HTERT RPE-1 (cell line): ENCODE results near the gene POLD2.

ENCODE experiments used
- in situ Hi-C: fragments of 300-500 bp; cut with MboI; formaldehyde crosslinking; loops from 4 replicates; pipeline ENCODE4 v1.14.3; 2020; ENCODE audit warnings: low sequenced_read_pairs

POLD2 gene

GRCh38 chr7:44114586-44115310 is 8.6 kb downstream of the POLD2 start:
- in situ Hi-C loops: no loop called here

- in situ Hi-C loops: no loop called here
Observed at GRCh38 chr7:44113764-44114354, 9.5 kb downstream of the POLD2 start.

DNA sequence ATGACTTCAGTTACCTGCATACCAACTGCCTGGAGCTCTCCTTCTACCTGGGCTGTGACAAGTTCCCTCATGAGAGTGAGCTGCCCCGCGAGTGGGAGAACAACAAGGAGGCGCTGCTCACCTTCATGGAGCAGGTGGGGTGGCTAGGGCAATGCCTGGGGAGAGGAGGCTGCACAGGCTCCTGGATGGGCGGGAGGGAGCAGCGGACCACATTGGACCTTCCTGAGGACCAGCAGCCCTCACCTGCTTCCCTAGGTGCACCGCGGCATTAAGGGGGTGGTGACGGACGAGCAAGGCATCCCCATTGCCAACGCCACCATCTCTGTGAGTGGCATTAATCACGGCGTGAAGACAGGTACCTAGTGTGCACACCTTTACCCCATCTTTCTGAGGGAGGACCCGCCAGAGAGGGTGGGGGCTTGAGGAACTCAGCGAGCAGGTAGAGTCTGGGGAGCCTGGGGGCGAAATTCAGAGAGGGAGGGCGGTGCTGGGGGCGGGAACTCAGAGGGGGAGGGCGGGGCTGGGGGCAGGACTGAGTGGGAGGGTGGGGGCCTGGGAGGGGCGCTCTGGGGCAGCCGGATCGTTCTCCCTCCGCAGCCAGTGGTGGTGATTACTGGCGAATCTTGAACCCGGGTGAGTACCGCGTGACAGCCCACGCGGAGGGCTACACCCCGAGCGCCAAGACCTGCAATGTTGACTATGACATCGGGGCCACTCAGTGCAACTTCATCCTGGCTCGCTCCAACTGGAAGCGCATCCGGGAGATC is 10.2 kb downstream of the POLD2 start:
- in situ Hi-C loops: no loop called here

DNA sequence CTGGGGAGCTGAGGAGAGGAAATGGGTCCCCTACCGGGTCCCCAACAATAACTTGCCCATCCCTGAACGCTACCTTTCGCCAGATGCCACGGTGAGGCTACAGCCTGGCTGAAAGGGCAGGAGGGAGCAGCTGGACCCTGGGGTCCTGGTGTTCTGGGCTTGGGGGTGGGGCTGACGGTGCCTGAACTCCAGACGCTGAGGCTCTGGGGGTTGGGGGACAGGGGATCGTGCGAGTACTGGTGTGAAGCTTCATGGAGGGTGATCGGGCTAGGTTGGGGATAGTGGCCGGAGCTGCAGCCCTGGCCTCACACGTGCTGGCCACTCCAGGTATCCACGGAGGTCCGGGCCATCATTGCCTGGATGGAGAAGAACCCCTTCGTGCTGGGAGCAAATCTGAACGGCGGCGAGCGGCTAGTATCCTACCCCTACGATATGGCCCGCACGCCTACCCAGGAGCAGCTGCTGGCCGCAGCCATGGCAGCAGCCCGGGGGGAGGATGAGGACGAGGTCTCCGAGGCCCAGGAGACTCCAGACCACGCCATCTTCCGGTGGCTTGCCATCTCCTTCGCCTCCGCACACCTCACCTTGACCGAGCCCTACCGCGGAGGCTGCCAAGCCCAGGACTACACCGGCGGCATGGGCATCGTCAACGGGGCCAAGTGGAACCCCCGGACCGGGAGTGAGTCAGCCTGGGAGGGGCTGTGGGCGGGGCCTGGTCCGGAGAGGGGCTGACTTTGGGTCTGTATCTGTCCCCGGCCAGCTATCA is 10.9 kb downstream of the POLD2 start:
- in situ Hi-C loops: no loop called here

GRCh38 chr7:44111761-44112160 is 11.6 kb downstream of the POLD2 start:
- in situ Hi-C loops: no loop called here

GRCh38 chr7:44110719-44111635 is 12.4 kb downstream of the POLD2 start:
- in situ Hi-C loops: no loop called here

DNA sequence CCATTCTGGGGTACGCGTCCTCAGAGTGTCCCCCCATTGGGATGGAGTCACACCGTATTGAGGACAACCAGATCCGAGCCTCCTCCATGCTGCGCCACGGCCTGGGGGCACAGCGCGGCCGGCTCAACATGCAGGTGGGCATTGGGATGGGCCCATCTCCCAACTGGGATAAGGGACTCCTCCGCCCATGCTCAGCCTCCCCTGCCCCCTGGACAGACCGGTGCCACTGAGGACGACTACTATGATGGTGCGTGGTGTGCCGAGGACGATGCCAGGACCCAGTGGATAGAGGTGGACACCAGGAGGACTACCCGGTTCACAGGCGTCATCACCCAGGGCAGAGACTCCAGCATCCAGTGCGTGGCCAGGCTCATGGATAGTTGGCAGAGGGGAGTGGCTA is 13.4 kb downstream of the POLD2 start:
- in situ Hi-C loops: no loop called here

DNA sequence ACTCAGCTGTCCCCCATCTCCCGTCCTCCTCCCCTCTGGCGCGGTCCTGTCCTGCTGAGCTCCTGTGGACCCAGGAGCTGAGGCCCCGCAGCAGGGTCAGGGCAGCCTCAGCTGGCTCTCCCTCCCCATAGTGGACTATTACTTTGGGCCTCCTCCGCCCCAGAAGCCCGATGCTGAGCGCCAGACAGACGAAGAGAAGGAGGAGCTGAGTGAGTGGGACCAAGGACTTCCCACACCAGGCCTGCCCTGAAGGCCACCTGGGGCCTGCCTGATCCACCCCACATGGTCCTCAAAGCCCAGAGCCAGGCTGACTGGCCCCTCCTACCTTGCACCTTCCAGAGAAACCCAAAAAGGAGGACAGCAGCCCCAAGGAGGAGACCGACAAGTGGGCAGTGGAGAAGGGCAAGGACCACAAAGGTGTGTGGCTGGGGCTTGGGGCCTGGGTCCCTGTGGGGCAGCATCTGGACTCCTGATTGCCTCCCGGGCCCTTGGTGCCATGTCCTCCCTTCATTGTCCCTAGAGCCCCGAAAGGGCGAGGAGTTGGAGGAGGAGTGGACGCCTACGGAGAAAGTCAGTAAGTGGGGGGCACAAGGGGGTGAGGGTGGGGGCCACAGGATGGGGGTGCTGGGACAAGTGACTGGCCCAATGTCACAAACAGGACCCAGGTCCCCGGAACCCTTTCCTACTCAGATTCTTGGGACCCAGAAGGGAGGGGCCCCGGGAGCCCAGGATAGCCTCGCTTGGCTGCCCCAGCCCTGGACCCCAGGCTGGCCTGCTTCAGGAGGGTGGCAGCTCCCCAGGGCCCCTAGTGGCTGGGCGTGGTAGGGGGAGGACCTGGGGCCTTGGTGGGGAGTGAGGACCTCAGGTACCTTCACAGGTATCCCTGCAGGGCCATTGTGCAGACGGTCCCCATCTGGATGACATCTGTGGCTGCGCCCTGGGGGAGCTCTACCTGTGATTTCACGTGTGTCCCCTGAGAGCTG is 14.3 kb downstream of the POLD2 start:
- in situ Hi-C loops: no loop called here

GRCh38 chr7:44107961-44108767 is 15.2 kb downstream of the POLD2 start:
- in situ Hi-C loops: no loop called here

GRCh38 chr7:44107116-44107960 is 16.0 kb downstream of the POLD2 start:
- in situ Hi-C loops: no loop called here

DNA sequence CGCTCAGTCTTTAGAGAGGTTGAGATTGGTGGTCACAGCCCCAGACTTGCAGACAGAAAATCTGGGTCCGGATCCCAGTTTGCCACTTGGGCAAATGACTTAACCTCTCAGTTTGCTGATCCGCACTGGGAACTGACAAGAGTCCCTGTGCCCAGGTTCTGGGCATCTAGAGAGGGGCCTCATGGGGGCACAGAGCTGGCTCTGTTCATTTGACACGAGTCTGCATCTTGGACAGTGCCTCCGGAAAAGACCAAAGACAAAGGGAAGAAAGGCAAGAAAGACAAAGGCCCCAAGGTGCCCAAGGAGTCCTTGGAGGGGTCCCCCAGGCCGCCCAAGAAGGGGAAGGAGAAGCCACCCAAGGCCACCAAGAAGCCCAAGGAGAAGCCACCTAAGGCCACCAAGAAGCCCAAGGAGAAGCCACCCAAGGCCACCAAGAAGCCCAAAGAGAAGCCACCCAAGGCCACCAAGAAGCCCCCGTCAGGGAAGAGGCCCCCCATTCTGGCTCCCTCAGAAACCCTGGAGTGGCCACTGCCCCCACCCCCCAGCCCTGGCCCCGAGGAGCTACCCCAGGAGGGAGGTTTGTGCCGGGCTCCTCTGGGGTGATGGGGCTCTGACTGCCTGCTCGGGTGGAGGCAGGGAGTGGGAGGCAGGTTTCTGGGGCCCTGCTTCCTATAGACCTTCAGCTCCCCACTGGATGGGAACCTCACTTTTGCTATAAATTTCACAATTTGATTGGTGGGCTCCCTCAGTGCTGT is 16.9 kb downstream of the POLD2 start:
- in situ Hi-C loops: no loop called here

DNA sequence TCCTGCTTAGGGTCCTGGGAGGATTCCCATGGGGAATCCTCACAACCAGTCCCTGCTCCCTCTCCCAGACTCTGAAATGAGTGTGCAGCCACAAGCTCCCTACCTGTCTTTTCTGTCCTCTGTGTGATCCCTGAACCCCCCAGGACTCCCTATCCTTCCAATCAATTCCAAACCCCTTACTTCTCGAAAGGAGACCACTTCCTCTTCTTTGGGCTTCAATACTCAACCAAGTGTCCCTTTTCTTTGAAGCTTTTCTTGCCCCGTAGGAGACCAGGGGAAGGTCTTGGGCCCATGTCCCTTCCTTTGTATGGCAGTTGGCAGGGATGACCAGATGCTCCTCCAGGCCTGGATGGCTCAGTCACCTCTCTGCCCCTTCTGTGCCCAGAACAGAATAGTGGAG is 17.5 kb downstream of the POLD2 start:
- in situ Hi-C loops: no loop called here

- in situ Hi-C loops: no loop called here
Observed at GRCh38 chr7:44104860-44105771, 18.2 kb downstream of the POLD2 start.

DNA sequence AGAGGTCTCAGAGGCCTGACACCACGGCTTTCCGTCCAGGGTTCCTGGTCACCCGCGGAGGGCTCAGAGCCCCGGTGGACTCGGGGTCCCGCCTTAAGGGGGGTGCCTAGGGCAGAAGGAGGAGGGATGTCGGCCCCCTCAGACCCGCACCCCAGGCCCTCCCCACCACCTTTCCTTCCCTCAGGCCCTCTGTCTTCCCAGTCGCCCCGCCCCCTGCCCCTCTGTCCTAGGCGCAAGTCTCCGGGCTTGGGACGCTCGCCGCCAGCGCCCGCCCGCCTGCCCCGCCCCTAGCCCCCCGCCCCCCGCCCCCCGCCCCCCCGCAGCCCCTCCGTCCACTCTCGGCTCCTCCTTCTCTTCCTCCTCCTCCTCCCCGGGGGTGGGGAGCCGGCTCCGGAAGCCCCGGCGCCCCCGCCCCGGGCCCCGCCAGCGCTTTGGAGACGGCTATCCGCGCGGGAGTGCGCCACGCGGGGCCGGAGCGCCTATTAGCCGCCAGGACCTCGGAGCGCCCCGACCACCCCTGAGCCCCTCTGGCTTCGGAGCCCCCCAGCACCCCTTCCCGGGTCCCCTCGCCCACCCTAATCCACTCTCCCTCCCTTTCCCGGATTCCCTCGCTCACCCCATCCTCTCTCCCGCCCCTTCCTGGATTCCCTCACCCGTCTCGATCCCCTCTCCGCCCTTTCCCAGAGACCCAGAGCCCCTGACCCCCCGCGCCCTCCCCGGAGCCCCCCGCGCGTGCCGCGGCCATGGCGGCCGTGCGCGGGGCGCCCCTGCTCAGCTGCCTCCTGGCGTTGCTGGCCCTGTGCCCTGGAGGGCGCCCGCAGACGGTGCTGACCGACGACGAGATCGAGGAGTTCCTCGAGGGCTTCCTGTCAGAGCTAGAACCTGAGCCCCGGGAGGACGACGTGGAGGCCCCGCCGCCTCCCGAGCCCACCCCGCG is 19.2 kb downstream of the POLD2 start, which contains the start of gene AEBP1:
AEBP1 (plus strand) TSS at position 423 of the 937 bp plus-strand sequence; CDS start at position 744, 321 bp downstream.
- in situ Hi-C loops: no loop called here
